H9 (cell line): ENCODE measurements around the gene SEBOX. TPM values are rescaled to one million over a fixed set of nuclear protein-coding genes. Genes with fewer than 3 reads are reported as not detected.

Source experiments
- DNase-seq: peaks from one replicate; pipeline ENCODE4 v3.0.0-alpha.2; 2017
- H2AFZ ChIP-seq: one replicate; pipeline ENCODE4 v1.6.1; 2013; ENCODE audit warnings: mild to moderate bottlenecking, low read length, control low read depth, moderate library complexity
- H2AK5ac ChIP-seq: 2 replicates; pipeline ENCODE4 v1.6.1; 2013; ENCODE audit warnings: low read length, control low read depth, mixed read lengths; ENCODE audit not compliant: insufficient read length
- H2BK120ac ChIP-seq: one replicate; pipeline ENCODE4 v1.6.1; 2013; ENCODE audit warnings: low read depth, mild to moderate bottlenecking, low read length, control low read depth, inconsistent platforms; ENCODE audit not compliant: poor library complexity, severe bottlenecking
- H2BK12ac ChIP-seq: 2 replicates; pipeline ENCODE4 v1.6.1; 2013; ENCODE audit warnings: low read length, control low read depth, mixed read lengths, low read depth; ENCODE audit not compliant: insufficient read length
- H2BK15ac ChIP-seq: 2 replicates; pipeline ENCODE4 v1.6.1; 2013; ENCODE audit warnings: low read depth, low read length, control low read depth
- H2BK20ac ChIP-seq: one replicate; pipeline ENCODE4 v1.6.1; 2013; ENCODE audit warnings: low read depth, mild to moderate bottlenecking, low read length, control low read depth, inconsistent platforms; ENCODE audit not compliant: poor library complexity, severe bottlenecking
- H2BK5ac ChIP-seq: 2 replicates; pipeline ENCODE4 v1.6.1; 2013; ENCODE audit warnings: low read length, control low read depth, mixed read lengths; ENCODE audit not compliant: insufficient read length
- H3K14ac ChIP-seq: 2 replicates; pipeline ENCODE4 v1.6.1; 2013; ENCODE audit warnings: low read length, control low read depth; ENCODE audit not compliant: insufficient read depth
- H3K18ac ChIP-seq: 2 replicates; pipeline ENCODE4 v1.6.1; 2013; ENCODE audit warnings: low read depth, mild to moderate bottlenecking, mixed read lengths, low read length, control low read depth; ENCODE audit not compliant: insufficient read length
- H3K23ac ChIP-seq: 2 replicates; pipeline ENCODE4 v1.6.1; 2013; ENCODE audit warnings: low read length, control low read depth, mixed read lengths, low read depth; ENCODE audit not compliant: insufficient read length
- H3K23me2 ChIP-seq: 2 replicates; pipeline ENCODE4 v1.6.1; 2013; ENCODE audit warnings: low read depth, mild to moderate bottlenecking, mixed read lengths, low read length, control low read depth; ENCODE audit not compliant: insufficient read length, poor library complexity, severe bottlenecking
- H3K27ac ChIP-seq: 2 replicates; pipeline ENCODE4 v1.5.1; 2013; ENCODE audit warnings: low read length, control low read depth, mixed read lengths, low read depth; ENCODE audit not compliant: insufficient read length
- H3K27me3 ChIP-seq: 2 replicates; pipeline ENCODE4 v1.6.1; 2013; ENCODE audit warnings: low read length, control low read depth, inconsistent platforms; ENCODE audit not compliant: insufficient read depth
- H3K4ac ChIP-seq: 2 replicates; pipeline ENCODE4 v1.6.1; 2013; ENCODE audit warnings: low read depth, mild to moderate bottlenecking, control low read depth, inconsistent platforms, low read length, moderate library complexity
- H3K4me1 ChIP-seq: 2 replicates; pipeline ENCODE4 v1.6.1; 2013; ENCODE audit warnings: low read length, control low read depth, inconsistent platforms; ENCODE audit not compliant: insufficient read depth
- H3K4me2 ChIP-seq: 2 replicates; pipeline ENCODE4 v1.6.1; 2013; ENCODE audit warnings: low read length, control low read depth, mixed read lengths; ENCODE audit not compliant: insufficient read length, insufficient read depth
- H3K56ac ChIP-seq: 2 replicates; pipeline ENCODE4 v1.6.1; 2013; ENCODE audit warnings: low read depth, mild to moderate bottlenecking, mixed read lengths, low read length, control low read depth; ENCODE audit not compliant: insufficient read length
- H3K79me1 ChIP-seq: 2 replicates; pipeline ENCODE4 v1.6.1; 2013; ENCODE audit warnings: low read depth, mild to moderate bottlenecking, moderate library complexity, low read length, control low read depth, inconsistent platforms; ENCODE audit not compliant: insufficient read depth, poor library complexity, severe bottlenecking
- H3K79me2 ChIP-seq: 2 replicates; pipeline ENCODE4 v1.6.1; 2013; ENCODE audit warnings: low read length, control low read depth, inconsistent platforms; ENCODE audit not compliant: insufficient read depth
- H3K9ac ChIP-seq: 2 replicates; pipeline ENCODE4 v1.6.1; 2013; ENCODE audit warnings: low read length, control low read depth, mixed read lengths; ENCODE audit not compliant: insufficient read length; ENCODE audit errors: extremely low read depth
- H3K9me3 ChIP-seq: one replicate; pipeline ENCODE4 v1.6.1; 2013; ENCODE audit warnings: low read depth, low read length, inconsistent platforms; ENCODE audit not compliant: control insufficient read depth
- H3T11ph ChIP-seq: one replicate; pipeline ENCODE4 v1.6.1; 2013; ENCODE audit warnings: mild to moderate bottlenecking, low read length, control low read depth, inconsistent platforms
- H4K20me1 ChIP-seq: one replicate; pipeline ENCODE4 v1.6.1; 2013; ENCODE audit not compliant: control insufficient read depth, insufficient read length, insufficient read depth
- H4K5ac ChIP-seq: 2 replicates; pipeline ENCODE4 v1.6.1; 2013; ENCODE audit warnings: low read depth, mild to moderate bottlenecking, mixed read lengths, low read length, control low read depth; ENCODE audit not compliant: insufficient read length
- H4K8ac ChIP-seq: replicated peaks from 2 replicates; pipeline ENCODE4 v1.6.1; 2013; ENCODE audit warnings: low read length, control low read depth, mixed read lengths, low read depth; ENCODE audit not compliant: insufficient read length
- H4K91ac ChIP-seq: 2 replicates; pipeline ENCODE4 v1.6.1; 2013; ENCODE audit warnings: low read depth, mild to moderate bottlenecking, moderate library complexity, mixed read lengths, low read length, control low read depth; ENCODE audit not compliant: insufficient read length
- H3K27ac Mint-ChIP-seq, 3 experiments: 2 replicates in 2 of 3; 3 replicates in 1 of 3; pipeline ENCODE4 v1.8.0; 2020 to 2021; ENCODE audit warnings: mixed read lengths in 3 of 3, mild to moderate bottlenecking in 1 of 3, moderate library complexity in 1 of 3
- H3K27me3 Mint-ChIP-seq: 2 replicates; pipeline ENCODE4 v1.8.0; 2021; ENCODE audit warnings: low read depth, mild to moderate bottlenecking, moderate library complexity, mixed read lengths
- H3K36me3 Mint-ChIP-seq, 3 experiments: 2 replicates in 2 of 3; 3 replicates in 1 of 3; pipeline ENCODE4 v1.8.0; 2020 to 2021; ENCODE audit warnings: low read depth in 3 of 3, mixed read lengths in 3 of 3; ENCODE audit not compliant: insufficient read depth in 1 of 3
- H3K4me1 Mint-ChIP-seq, 2 experiments: 2 replicates each; pipeline ENCODE4 v1.8.0; 2020; ENCODE audit warnings: mixed read lengths in 2 of 2
- H3K4me3 Mint-ChIP-seq, 2 experiments: 2 replicates in 1 of 2; 3 replicates in 1 of 2; pipeline ENCODE4 v1.8.0; 2020 to 2021; ENCODE audit warnings: mild to moderate bottlenecking in 2 of 2, mixed read lengths in 2 of 2, moderate library complexity in 1 of 2
- H3K9me3 Mint-ChIP-seq, 2 experiments: 2 replicates in 1 of 2; 3 replicates in 1 of 2; pipeline ENCODE4 v1.8.0; 2020; ENCODE audit warnings: mild to moderate bottlenecking in 2 of 2, mixed read lengths in 2 of 2, moderate library complexity in 1 of 2
- WGBS: extraction: QIAGEN DNeasy Blood & Tissue Kit; methylation state at CpG from one replicate; pipeline ENCODE4 v1.1.7; 2013; ENCODE audit warnings: missing lambda C conversion rate, low lambda C conversion rate, mixed read lengths; ENCODE audit not compliant: insufficient read length; ENCODE audit errors: extremely low coverage; 5-methylcytosine and 5-hydroxymethylcytosine counted together
- total RNA-seq: library from RNA; stranded (reverse); gene quantifications from 2 replicates; pipeline ENCODE4 v1.2.1, GENCODE V29; 2021
- TF ChIP-seq, protein P1 (sequence below): fragments of 200-600 bp; sonication (generic); conservative IDR thresholded peaks from 3 replicates; pipeline ENCODE4 v1.8.0; 2021; ENCODE audit warnings: antibody characterized with exemption, mild to moderate bottlenecking

SEBOX gene
- total RNA-seq, 1 experiment from 2014 or later, result not detected

DNA sequence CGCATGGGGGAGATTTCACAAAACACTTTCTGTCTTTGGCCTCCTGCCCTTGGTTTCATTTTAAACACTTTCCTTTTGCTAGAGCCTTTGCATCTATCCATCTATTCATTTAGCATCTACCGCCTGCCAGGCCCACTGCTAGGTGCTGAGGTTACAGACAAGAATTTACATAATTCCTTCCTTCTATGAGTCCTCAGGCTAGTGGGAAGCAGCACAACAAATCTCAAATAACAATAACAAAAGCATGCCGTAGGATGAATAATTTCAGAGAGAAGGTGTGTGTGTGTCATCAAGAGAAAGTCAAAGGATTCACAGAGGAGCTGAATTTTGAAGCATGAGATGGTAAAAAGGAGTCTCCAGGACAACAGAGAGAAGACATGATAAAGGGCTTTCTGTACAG lies 47.1 kb upstream of the SEBOX start:
- H3K27ac ChIP-seq, result no peak overlapping the region
- no peak overlapping the region for H4K91ac ChIP-seq
- no peak overlapping the region for H4K8ac ChIP-seq
- no peak overlapping the region for H3K14ac ChIP-seq
- H2BK120ac ChIP-seq, result no peak overlapping the region
- no peak overlapping the region for H3K23ac ChIP-seq
- H3K27me3 Mint-ChIP-seq, result peaks cover 55% of the 10 kb centered on the region
- H2AK5ac ChIP-seq, result no peak overlapping the region
- H3K4me2 ChIP-seq, result no peak overlapping the region
- no peak overlapping the region for H3T11ph ChIP-seq
- no peak overlapping the region for H3K4me3 Mint-ChIP-seq
- no peaks in the 10 kb centered on the region for H3K9me3 ChIP-seq
- no peaks in the 10 kb centered on the region for H3K79me2 ChIP-seq
- H3K4me1 Mint-ChIP-seq, result peaks cover 47 to 52% of the 10 kb centered on the region in 2 experiments
- peaks cover 11% of the 10 kb centered on the region; the same call in 1 of the 2 replicates for H3K4me1 ChIP-seq
- no peak overlapping the region for H2AFZ ChIP-seq
- TF ChIP-seq, protein P1, sequence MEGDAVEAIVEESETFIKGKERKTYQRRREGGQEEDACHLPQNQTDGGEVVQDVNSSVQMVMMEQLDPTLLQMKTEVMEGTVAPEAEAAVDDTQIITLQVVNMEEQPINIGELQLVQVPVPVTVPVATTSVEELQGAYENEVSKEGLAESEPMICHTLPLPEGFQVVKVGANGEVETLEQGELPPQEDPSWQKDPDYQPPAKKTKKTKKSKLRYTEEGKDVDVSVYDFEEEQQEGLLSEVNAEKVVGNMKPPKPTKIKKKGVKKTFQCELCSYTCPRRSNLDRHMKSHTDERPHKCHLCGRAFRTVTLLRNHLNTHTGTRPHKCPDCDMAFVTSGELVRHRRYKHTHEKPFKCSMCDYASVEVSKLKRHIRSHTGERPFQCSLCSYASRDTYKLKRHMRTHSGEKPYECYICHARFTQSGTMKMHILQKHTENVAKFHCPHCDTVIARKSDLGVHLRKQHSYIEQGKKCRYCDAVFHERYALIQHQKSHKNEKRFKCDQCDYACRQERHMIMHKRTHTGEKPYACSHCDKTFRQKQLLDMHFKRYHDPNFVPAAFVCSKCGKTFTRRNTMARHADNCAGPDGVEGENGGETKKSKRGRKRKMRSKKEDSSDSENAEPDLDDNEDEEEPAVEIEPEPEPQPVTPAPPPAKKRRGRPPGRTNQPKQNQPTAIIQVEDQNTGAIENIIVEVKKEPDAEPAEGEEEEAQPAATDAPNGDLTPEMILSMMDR, result no peak
- no peak for DNase-seq
- peaks cover 16% of the 10 kb centered on the region; the same call in 1 of the 2 replicates for H3K27me3 ChIP-seq
- H2BK20ac ChIP-seq, result no peak overlapping the region
- H3K9me3 Mint-ChIP-seq, result peaks cover 0 to 2% of the 10 kb centered on the region in 2 experiments; a peak in 1 of 5 replicates
- no CpG with 5 or more reads among the region's 3 CpGs for WGBS
- H2BK15ac ChIP-seq, result no peak overlapping the region
- H3K9ac ChIP-seq, result no peak overlapping the region
- H3K4ac ChIP-seq, result no peak overlapping the region
- H3K18ac ChIP-seq, result no peak overlapping the region
- no peaks in the 10 kb centered on the region for H4K20me1 ChIP-seq
- no peak overlapping the region for H2BK5ac ChIP-seq
- no peak overlapping the region for H4K5ac ChIP-seq
- H3K23me2 ChIP-seq, result no peaks in the 10 kb centered on the region
- no peak overlapping the region; a peak in 2 of 7 replicates for H3K27ac Mint-ChIP-seq
- H3K36me3 Mint-ChIP-seq, result no peaks in the 10 kb centered on the region; a peak in 1 of 7 replicates
- no peak overlapping the region for H2BK12ac ChIP-seq
- H3K56ac ChIP-seq, result no peak overlapping the region
- no peaks in the 10 kb centered on the region for H3K79me1 ChIP-seq
